Measurements from ENCODE around the gene FXYD3. TPM values are rescaled to one million over a fixed set of nuclear protein-coding genes. Genes with fewer than 3 reads are reported as not detected.

The FXYD3 gene
- total and polyA plus RNA-seq, 4 donors, result 0.32 to 0.45 TPM; not detected in 2

DNA sequence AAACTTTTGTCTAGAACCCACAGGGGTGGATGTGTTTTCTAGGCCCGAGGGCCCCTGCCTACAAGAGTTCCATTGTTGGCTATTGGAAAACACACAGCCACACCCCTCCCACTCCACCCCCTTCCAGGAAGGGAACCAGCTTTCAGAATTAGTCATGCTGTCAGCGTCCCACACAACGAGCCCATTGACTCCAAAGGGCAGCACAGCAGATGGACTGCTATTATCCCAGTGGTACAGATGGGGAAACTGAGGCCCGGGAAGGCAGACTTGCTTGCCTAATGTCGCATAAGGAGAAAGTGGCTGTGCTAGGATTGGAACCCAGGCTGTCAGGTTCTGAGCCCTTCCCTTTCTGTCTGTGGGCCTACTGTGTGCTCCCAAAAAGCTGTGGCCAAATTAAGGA is 8.1 kb upstream of the FXYD3 start:
- H3K9me3 ChIP-seq (ENCODE audit: control insufficient read depth in 4 of 4, low read length in 3 of 4), result no peaks in the 10 kb centered on the region
- H3K9ac ChIP-seq (ENCODE audit: low read depth in 1 of 2, low read length in 2 of 2), result no peak overlapping the region
- H3K4me1 ChIP-seq (ENCODE audit: control insufficient read depth in 4 of 4, insufficient read depth in 4 of 4, low read length in 3 of 4), result no peaks in the 10 kb centered on the region
- H3K27me3 ChIP-seq (ENCODE audit: control insufficient read depth in 4 of 4, insufficient read depth in 4 of 4, low read length in 3 of 4), result no peaks in the 10 kb centered on the region
- 36% methylated on average over 5 of the region's 5 CpGs for whole genome bisulfite sequencing
- H3K36me3 ChIP-seq (ENCODE audit: control insufficient read depth in 4 of 4, insufficient read depth in 3 of 4, low read depth in 1 of 4, low read length in 3 of 4), result no peaks in the 10 kb centered on the region
- TF ChIP-seq SP1 (IDR thresholded peaks at IDR 0.05) (no peak), FOXA2 (IDR thresholded peaks at IDR 0.05) (no peak), HNF4A (conservative IDR thresholded peaks at IDR 0.05) (no peak), EGR1 (IDR thresholded peaks at IDR 0.05; ENCODE audit: low read depth in 2 of 2) (no peak), YY1 (IDR thresholded peaks at IDR 0.05) (no peak), TAF1 (conservative IDR thresholded peaks at IDR 0.05) (no peak), JUND (IDR thresholded peaks at IDR 0.05) (no peak), NR2F2 (IDR thresholded peaks at IDR 0.05) (no peak), GABPA (IDR thresholded peaks at IDR 0.05 in 1 of 2, conservative IDR thresholded peaks at IDR 0.05 in 1 of 2) (no peak), RAD21 (IDR thresholded peaks at IDR 0.05) (no peak), FOXA1 (IDR thresholded peaks at IDR 0.05) (no peak)
- TF ChIP-seq, protein P1, sequence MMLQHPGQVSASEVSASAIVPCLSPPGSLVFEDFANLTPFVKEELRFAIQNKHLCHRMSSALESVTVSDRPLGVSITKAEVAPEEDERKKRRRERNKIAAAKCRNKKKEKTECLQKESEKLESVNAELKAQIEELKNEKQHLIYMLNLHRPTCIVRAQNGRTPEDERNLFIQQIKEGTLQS (IDR thresholded peaks at IDR 0.05), result no peak
- TF ChIP-seq, protein P2, sequence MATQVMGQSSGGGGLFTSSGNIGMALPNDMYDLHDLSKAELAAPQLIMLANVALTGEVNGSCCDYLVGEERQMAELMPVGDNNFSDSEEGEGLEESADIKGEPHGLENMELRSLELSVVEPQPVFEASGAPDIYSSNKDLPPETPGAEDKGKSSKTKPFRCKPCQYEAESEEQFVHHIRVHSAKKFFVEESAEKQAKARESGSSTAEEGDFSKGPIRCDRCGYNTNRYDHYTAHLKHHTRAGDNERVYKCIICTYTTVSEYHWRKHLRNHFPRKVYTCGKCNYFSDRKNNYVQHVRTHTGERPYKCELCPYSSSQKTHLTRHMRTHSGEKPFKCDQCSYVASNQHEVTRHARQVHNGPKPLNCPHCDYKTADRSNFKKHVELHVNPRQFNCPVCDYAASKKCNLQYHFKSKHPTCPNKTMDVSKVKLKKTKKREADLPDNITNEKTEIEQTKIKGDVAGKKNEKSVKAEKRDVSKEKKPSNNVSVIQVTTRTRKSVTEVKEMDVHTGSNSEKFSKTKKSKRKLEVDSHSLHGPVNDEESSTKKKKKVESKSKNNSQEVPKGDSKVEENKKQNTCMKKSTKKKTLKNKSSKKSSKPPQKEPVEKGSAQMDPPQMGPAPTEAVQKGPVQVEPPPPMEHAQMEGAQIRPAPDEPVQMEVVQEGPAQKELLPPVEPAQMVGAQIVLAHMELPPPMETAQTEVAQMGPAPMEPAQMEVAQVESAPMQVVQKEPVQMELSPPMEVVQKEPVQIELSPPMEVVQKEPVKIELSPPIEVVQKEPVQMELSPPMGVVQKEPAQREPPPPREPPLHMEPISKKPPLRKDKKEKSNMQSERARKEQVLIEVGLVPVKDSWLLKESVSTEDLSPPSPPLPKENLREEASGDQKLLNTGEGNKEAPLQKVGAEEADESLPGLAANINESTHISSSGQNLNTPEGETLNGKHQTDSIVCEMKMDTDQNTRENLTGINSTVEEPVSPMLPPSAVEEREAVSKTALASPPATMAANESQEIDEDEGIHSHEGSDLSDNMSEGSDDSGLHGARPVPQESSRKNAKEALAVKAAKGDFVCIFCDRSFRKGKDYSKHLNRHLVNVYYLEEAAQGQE (IDR thresholded peaks at IDR 0.05), result no peak
- TF ChIP-seq, protein P3, sequence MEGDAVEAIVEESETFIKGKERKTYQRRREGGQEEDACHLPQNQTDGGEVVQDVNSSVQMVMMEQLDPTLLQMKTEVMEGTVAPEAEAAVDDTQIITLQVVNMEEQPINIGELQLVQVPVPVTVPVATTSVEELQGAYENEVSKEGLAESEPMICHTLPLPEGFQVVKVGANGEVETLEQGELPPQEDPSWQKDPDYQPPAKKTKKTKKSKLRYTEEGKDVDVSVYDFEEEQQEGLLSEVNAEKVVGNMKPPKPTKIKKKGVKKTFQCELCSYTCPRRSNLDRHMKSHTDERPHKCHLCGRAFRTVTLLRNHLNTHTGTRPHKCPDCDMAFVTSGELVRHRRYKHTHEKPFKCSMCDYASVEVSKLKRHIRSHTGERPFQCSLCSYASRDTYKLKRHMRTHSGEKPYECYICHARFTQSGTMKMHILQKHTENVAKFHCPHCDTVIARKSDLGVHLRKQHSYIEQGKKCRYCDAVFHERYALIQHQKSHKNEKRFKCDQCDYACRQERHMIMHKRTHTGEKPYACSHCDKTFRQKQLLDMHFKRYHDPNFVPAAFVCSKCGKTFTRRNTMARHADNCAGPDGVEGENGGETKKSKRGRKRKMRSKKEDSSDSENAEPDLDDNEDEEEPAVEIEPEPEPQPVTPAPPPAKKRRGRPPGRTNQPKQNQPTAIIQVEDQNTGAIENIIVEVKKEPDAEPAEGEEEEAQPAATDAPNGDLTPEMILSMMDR (IDR thresholded peaks at IDR 0.05; ENCODE audit: low read depth, low read length, missing input control), result no peak
- TF ChIP-seq, protein P4, sequence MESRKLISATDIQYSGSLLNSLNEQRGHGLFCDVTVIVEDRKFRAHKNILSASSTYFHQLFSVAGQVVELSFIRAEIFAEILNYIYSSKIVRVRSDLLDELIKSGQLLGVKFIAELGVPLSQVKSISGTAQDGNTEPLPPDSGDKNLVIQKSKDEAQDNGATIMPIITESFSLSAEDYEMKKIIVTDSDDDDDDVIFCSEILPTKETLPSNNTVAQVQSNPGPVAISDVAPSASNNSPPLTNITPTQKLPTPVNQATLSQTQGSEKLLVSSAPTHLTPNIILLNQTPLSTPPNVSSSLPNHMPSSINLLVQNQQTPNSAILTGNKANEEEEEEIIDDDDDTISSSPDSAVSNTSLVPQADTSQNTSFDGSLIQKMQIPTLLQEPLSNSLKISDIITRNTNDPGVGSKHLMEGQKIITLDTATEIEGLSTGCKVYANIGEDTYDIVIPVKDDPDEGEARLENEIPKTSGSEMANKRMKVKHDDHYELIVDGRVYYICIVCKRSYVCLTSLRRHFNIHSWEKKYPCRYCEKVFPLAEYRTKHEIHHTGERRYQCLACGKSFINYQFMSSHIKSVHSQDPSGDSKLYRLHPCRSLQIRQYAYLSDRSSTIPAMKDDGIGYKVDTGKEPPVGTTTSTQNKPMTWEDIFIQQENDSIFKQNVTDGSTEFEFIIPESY (IDR thresholded peaks at IDR 0.05), result no peak
- TF ChIP-seq, protein P5, sequence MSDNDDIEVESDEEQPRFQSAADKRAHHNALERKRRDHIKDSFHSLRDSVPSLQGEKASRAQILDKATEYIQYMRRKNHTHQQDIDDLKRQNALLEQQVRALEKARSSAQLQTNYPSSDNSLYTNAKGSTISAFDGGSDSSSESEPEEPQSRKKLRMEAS (IDR thresholded peaks at IDR 0.05), result no peak
- DNase-seq (ENCODE audit: low spot score), result no peak
- no peak overlapping the region for H3K27ac ChIP-seq (ENCODE audit: low read depth in 1 of 2, low read length in 2 of 2)
- no peak overlapping the region for H3K4me3 ChIP-seq (ENCODE audit: low read depth in 1 of 3, low read length in 3 of 3)

DNA sequence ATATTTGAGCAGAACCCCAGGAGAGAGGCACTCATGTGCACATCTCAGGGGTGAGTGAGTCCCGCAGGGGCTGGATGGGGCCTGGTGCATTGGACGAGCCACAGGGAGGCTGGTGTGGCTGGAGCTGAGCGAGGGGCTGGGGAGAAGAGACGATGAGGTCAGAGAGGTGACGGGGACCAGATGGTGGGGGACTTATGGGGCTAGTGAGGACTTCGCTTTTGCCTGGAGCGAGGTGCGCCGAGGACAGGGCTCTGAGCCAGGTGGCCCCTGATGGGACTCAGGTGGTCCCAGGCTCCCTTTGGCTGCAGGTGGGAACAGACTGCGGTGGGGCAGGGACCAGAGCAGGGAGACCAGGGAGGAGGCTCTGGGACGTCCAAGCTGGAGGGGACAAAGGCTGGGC is 6.9 kb upstream of the FXYD3 start:
- no peaks in the 10 kb centered on the region for H3K36me3 ChIP-seq (ENCODE audit: control insufficient read depth in 4 of 4, insufficient read depth in 3 of 4, low read depth in 1 of 4, low read length in 3 of 4)
- no peak overlapping the region for H3K27ac ChIP-seq (ENCODE audit: low read depth in 1 of 2, low read length in 2 of 2)
- 85% methylated on average over 11 of the region's 11 CpGs for WGBS
- H3K9me3 ChIP-seq (ENCODE audit: control insufficient read depth in 4 of 4, low read length in 3 of 4), result no peaks in the 10 kb centered on the region
- H3K9ac ChIP-seq (ENCODE audit: low read depth in 1 of 2, low read length in 2 of 2), result no peak overlapping the region
- H3K4me1 ChIP-seq (ENCODE audit: control insufficient read depth in 4 of 4, insufficient read depth in 4 of 4, low read length in 3 of 4), result no peaks in the 10 kb centered on the region
- no peak overlapping the region for H3K4me3 ChIP-seq (ENCODE audit: low read depth in 1 of 3, low read length in 3 of 3)
- H3K27me3 ChIP-seq (ENCODE audit: control insufficient read depth in 4 of 4, insufficient read depth in 4 of 4, low read length in 3 of 4), result no peaks in the 10 kb centered on the region
- no peak for DNase-seq (ENCODE audit: low spot score)
- TF ChIP-seq RAD21 (IDR thresholded peaks at IDR 0.05) (no peak), JUND (IDR thresholded peaks at IDR 0.05) (no peak), EGR1 (IDR thresholded peaks at IDR 0.05; ENCODE audit: low read depth in 2 of 2) (no peak), NR2F2 (IDR thresholded peaks at IDR 0.05) (no peak), SP1 (IDR thresholded peaks at IDR 0.05) (no peak), FOXA2 (IDR thresholded peaks at IDR 0.05) (no peak), FOXA1 (IDR thresholded peaks at IDR 0.05) (no peak), HNF4G (IDR thresholded peaks at IDR 0.05) (no peak), TAF1 (conservative IDR thresholded peaks at IDR 0.05) (no peak), GABPA (IDR thresholded peaks at IDR 0.05 in 1 of 2, conservative IDR thresholded peaks at IDR 0.05 in 1 of 2) (no peak), HNF4A (conservative IDR thresholded peaks at IDR 0.05) (no peak)
- TF ChIP-seq, protein P5 (IDR thresholded peaks at IDR 0.05), result no peak
- TF ChIP-seq, protein P3 (IDR thresholded peaks at IDR 0.05; ENCODE audit: low read depth, low read length, missing input control), result no peak
- TF ChIP-seq, protein P4 (IDR thresholded peaks at IDR 0.05), result no peak
- TF ChIP-seq, protein P1 (IDR thresholded peaks at IDR 0.05), result no peak

Measured in liver (tissue), 9 donors.